Thoracic aorta (tissue), 2 donors: ENCODE measurements around the gene DTHD1. TPM values are rescaled to one million over a fixed set of nuclear protein-coding genes. Genes with fewer than 3 reads are reported as not detected.

Source experiments
- ATAC-seq: fragments of 150-250 bp; one replicate; pipeline ENCODE4 v1.8.0; 2017; ENCODE audit warnings: low read depth; ENCODE audit not compliant: insufficient number of reproducible peaks, low FRiP score
- DNase-seq: peaks from one replicate; pipeline ENCODE4 v3.0.0-alpha.2; 2020; ENCODE audit warnings: low spot score
- H3K27ac ChIP-seq, 2 donors: fragments of 200-600 bp; sonication (generic); 1 replicate in 1 of 2; 2 replicates in 1 of 2; pipeline ENCODE4 v1.5.1; 2016; ENCODE audit warnings: mild to moderate bottlenecking in 2 of 2, moderate library complexity in 2 of 2
- H3K27me3 ChIP-seq: fragments of 200-600 bp; sonication (generic); replicated peaks from 2 replicates; pipeline ENCODE4 v1.6.0; 2016; ENCODE audit warnings: mild to moderate bottlenecking; ENCODE audit not compliant: insufficient read depth
- H3K36me3 ChIP-seq: fragments of 200-600 bp; sonication (generic); one replicate; pipeline ENCODE4 v1.5.1; 2016
- H3K4me1 ChIP-seq, 2 donors: fragments of 200-600 bp; sonication (generic); 1 replicate in 1 of 2; 2 replicates in 1 of 2; pipeline versions ENCODE4 v1.5.1 to v1.6.0; 2016; ENCODE audit warnings: low read depth in 2 of 2, mild to moderate bottlenecking in 1 of 2; ENCODE audit not compliant: control insufficient read depth in 1 of 2
- H3K4me3 ChIP-seq: fragments of 200-600 bp; sonication (generic); 2 replicates; pipeline ENCODE4 v1.5.1; 2016; ENCODE audit warnings: mild to moderate bottlenecking
- H3K9me3 ChIP-seq: fragments of 200-600 bp; sonication (generic); 2 replicates; pipeline ENCODE4 v1.5.1; 2016
- total RNA-seq, 2 donors: library from RNA; depleted of rRNA; stranded (reverse); fragments of >200 nt; gene quantifications; one replicate each; pipeline versions ENCODE4 v1.1.0 to v1.2.3, GENCODE V29; 2016
- TF ChIP-seq, protein P1 (sequence below): fragments of 200-600 bp; sonication (generic); IDR thresholded peaks from one replicate; pipeline ENCODE4 v1.5.1; 2019; ENCODE audit warnings: antibody characterized with exemption

Gene DTHD1
- total RNA-seq, 2 donors from 2014 or later, result 0.54 to 1.1 TPM

DNA sequence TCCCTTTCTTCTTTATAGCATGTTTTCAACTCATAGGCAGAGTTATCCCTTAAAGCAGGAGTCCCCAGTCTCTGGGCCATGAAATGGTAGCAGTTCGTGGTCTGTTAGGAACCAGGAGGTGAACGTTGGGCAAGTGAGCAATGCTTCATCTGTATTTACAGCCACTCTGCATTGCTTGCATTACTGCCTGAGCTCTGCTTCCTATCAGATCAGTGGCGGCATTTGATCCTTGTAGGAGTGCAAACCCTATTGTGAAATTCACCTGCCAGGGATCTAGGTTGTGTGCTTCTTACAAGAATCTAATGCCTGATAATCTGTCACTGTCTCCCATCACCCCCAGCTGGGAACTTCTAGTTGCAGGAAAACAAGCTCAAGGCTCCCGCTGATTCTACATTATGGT is 39.8 kb downstream of the DTHD1 start:
- Histone ChIP-seq H3K4me3 (no peak overlapping the region), H3K27ac (no peak overlapping the region)

GRCh38 chr4:36322921-36323354 is 41.5 kb downstream of the DTHD1 start:
- no peaks in the 10 kb centered on the region for H3K27me3 ChIP-seq
- H3K4me1 ChIP-seq, result no peaks in the 10 kb centered on the region
- no peaks in the 10 kb centered on the region for H3K9me3 ChIP-seq
- ATAC-seq (no peak), DNase-seq (no peak)
- no peaks in the 10 kb centered on the region for H3K36me3 ChIP-seq
- no peak overlapping the region for H3K27ac ChIP-seq
- TF ChIP-seq, protein P1, sequence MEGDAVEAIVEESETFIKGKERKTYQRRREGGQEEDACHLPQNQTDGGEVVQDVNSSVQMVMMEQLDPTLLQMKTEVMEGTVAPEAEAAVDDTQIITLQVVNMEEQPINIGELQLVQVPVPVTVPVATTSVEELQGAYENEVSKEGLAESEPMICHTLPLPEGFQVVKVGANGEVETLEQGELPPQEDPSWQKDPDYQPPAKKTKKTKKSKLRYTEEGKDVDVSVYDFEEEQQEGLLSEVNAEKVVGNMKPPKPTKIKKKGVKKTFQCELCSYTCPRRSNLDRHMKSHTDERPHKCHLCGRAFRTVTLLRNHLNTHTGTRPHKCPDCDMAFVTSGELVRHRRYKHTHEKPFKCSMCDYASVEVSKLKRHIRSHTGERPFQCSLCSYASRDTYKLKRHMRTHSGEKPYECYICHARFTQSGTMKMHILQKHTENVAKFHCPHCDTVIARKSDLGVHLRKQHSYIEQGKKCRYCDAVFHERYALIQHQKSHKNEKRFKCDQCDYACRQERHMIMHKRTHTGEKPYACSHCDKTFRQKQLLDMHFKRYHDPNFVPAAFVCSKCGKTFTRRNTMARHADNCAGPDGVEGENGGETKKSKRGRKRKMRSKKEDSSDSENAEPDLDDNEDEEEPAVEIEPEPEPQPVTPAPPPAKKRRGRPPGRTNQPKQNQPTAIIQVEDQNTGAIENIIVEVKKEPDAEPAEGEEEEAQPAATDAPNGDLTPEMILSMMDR, result no peak
- no peak overlapping the region for H3K4me3 ChIP-seq

More for the DNA sequence above, 39.8 kb downstream of the DTHD1 start:
- no peaks in the 10 kb centered on the region for H3K27me3 ChIP-seq
- TF ChIP-seq, protein P1, result no peak
- H3K4me1 ChIP-seq, result no peaks in the 10 kb centered on the region
- ATAC-seq (no peak), DNase-seq (no peak)
- no peaks in the 10 kb centered on the region for H3K36me3 ChIP-seq
- H3K9me3 ChIP-seq, result no peaks in the 10 kb centered on the region

DNA sequence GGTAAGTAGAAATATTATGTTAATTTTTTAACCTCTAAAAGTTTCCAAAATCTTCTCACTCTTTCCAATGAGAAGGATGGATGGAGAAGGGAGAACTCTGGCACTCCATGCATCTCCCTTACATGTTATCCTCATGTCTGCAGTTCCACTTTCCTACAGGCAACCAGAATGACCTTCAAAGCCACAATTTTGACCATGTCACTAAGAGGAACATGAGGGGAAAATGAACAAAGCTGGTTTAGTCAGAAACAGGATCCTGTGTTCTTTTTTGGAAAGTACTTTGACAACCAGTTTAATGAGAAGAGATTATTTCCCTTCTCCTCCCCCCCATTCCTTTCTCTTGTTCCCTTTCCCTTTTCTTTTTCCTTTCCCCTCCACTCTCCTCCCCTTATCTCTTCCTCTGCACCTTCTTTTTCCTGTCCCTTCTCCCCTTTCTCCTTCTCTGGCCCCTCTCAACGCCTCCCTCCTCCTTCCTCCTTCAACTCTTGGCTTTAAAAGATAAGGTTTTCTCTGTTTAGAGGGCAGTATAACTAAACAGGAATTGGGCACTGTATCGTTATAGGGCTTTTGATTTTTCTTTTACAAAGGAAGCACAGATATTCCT is 42.5 kb downstream of the DTHD1 start:
- TF ChIP-seq, protein P1, result no peak
- ATAC-seq (no peak), DNase-seq (no peak)
- Histone ChIP-seq H3K4me3 (no peak overlapping the region), H3K27ac (no peak overlapping the region), H3K9me3 (no peaks in the 10 kb centered on the region), H3K4me1 (no peaks in the 10 kb centered on the region), H3K27me3 (no peaks in the 10 kb centered on the region), H3K36me3 (no peaks in the 10 kb centered on the region)

DNA sequence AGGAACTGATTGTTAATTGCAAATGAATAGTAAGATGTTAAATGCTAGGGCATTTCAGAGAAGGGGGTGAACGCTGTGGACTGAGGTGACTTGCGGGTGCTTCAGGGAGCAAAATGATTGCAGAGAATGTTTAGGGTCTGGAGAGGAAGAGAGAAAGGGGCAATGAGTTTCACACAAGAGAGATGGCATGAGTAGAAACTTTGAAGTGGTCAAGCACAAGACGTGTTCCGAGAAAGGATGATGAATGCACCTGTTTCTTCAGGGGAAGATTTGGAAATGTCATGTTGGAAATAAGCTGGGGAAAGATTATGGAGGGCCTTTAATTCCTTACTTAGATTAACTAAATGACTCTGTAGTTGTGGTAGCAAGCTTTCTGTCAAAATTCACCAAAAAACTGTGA is 43.4 kb downstream of the DTHD1 start:
- H3K4me3 ChIP-seq, result no peak overlapping the region
- TF ChIP-seq, protein P1, result no peak
- ATAC-seq, result no peak
- H3K36me3 ChIP-seq, result no peaks in the 10 kb centered on the region
- no peak for DNase-seq
- no peaks in the 10 kb centered on the region for H3K4me1 ChIP-seq
- H3K9me3 ChIP-seq, result no peaks in the 10 kb centered on the region
- no peaks in the 10 kb centered on the region for H3K27me3 ChIP-seq
- no peak overlapping the region for H3K27ac ChIP-seq

DNA sequence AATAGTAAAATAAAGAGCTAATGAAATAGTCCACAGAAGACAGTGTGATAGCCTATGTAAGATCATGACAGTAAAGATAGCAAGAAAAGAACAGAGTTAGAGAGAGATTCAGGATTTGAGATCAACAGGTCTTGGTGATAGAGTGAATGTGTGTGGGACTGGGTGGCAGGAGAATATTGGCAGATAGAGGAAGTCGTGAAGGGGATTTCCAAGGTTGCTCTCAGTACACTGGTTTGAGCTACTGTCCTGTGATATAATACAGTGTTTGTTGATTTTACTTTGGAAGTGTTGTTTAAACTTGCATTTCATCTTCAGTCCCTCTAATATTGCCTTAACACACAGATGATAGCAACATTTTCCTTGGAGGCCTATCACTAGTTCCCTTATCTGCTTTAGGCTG is 44.1 kb downstream of the DTHD1 start:
- Histone ChIP-seq H3K27me3 (no peaks in the 10 kb centered on the region), H3K4me1 (no peaks in the 10 kb centered on the region), H3K36me3 (no peaks in the 10 kb centered on the region), H3K9me3 (no peaks in the 10 kb centered on the region), H3K4me3 (no peak overlapping the region), H3K27ac (no peak overlapping the region)
- TF ChIP-seq, protein P1, result no peak
- ATAC-seq (no peak), DNase-seq (no peak)
